WTC11 (cell line): ENCODE results near the gene NRG2. TPM values are rescaled to one million over a fixed set of nuclear protein-coding genes. Genes with fewer than 3 reads are reported as not detected.

ENCODE experiments used
- ATAC-seq: fragments of 200-7000 bp; cut with Tn5 transposase; 2 replicates; pipeline ENCODE4 v1.10.0; 2021; ENCODE audit warnings: mild to moderate bottlenecking, moderate library complexity
- CTCF ChIA-PET: fragments of 300-600 bp; sonication (Branson Sonifier 250); formaldehyde crosslinking; loops from one replicate; lab custom pipeline; 2021; ENCODE audit warnings: antibody characterized with exemption; lab: Charles Lee
- POLR2A ChIA-PET: fragments of 350-600 bp; sonication (Branson Sonifier 250); formaldehyde crosslinking; loops from one replicate; lab custom pipeline; 2021; ENCODE audit warnings: antibody characterized with exemption; lab: Charles Lee
- DNase-seq: peaks from one replicate; pipeline ENCODE4 v3.0.0; 2021; ENCODE audit warnings: low spot score
- H3K27ac Mint-ChIP-seq: 2 replicates; pipeline ENCODE4 v1.8.0; 2021; ENCODE audit warnings: mixed read lengths
- H3K27me3 Mint-ChIP-seq: 2 replicates; pipeline ENCODE4 v1.8.0; 2021; ENCODE audit warnings: low read depth, mild to moderate bottlenecking, moderate library complexity, mixed read lengths
- H3K36me3 Mint-ChIP-seq: 2 replicates; pipeline ENCODE4 v1.8.0; 2021; ENCODE audit warnings: mixed read lengths
- H3K4me1 Mint-ChIP-seq: 2 replicates; pipeline ENCODE4 v1.8.0; 2022; ENCODE audit warnings: mixed read lengths
- H3K4me3 Mint-ChIP-seq: 2 replicates; pipeline ENCODE4 v1.8.0; 2021; ENCODE audit warnings: mild to moderate bottlenecking, moderate library complexity, mixed read lengths
- H3K9me3 Mint-ChIP-seq: 2 replicates; pipeline ENCODE4 v1.8.0; 2021; ENCODE audit warnings: mixed read lengths
- AFF4 ChIP-seq: sonication (generic); formaldehyde crosslinking; IDR thresholded peaks from 2 replicates; pipeline ENCODE4 v1.8.1; 2023; ENCODE audit warnings: mild to moderate bottlenecking, missing genetic modification reagents, borderline replicate concordance
- CREM ChIP-seq: sonication (generic); formaldehyde crosslinking; IDR thresholded peaks from 2 replicates; pipeline ENCODE4 v1.8.1; 2022; ENCODE audit warnings: mild to moderate bottlenecking, missing genetic modification reagents, moderate library complexity
- E2F1 ChIP-seq: sonication (generic); formaldehyde crosslinking; IDR thresholded peaks from 2 replicates; pipeline ENCODE4 v1.8.0; 2022; ENCODE audit warnings: mild to moderate bottlenecking, missing genetic modification reagents
- ERG ChIP-seq: fragments of 250-450 bp; sonication (Bioruptor Pico); IDR thresholded peaks from 2 replicates; pipeline ENCODE4 v1.8.0; 2021; ENCODE audit warnings: mild to moderate bottlenecking
- FOXJ3 ChIP-seq: sonication (generic); formaldehyde crosslinking; IDR thresholded peaks from 2 replicates; pipeline ENCODE4 v1.9.0; 2021; ENCODE audit warnings: missing genetic modification reagents, mild to moderate bottlenecking, borderline replicate concordance
- FOXP1 ChIP-seq: sonication (generic); formaldehyde crosslinking; IDR thresholded peaks from 2 replicates; pipeline ENCODE4 v1.8.0; 2022; ENCODE audit warnings: missing genetic modification reagents, mild to moderate bottlenecking, moderate library complexity, borderline replicate concordance
- GABPB1 ChIP-seq: sonication (generic); formaldehyde crosslinking; IDR thresholded peaks from 2 replicates; pipeline ENCODE4 v1.8.1; 2023; ENCODE audit warnings: mild to moderate bottlenecking, missing genetic modification reagents
- JAZF1 ChIP-seq: fragments of 250-450 bp; sonication (Bioruptor Pico); IDR thresholded peaks from 2 replicates; pipeline ENCODE4 v1.9.0; 2021; ENCODE audit warnings: moderate library complexity, mild to moderate bottlenecking, inconsistent platforms
- MYBL2 ChIP-seq: sonication (generic); formaldehyde crosslinking; IDR thresholded peaks from 2 replicates; pipeline ENCODE4 v1.8.1; 2023; ENCODE audit warnings: mild to moderate bottlenecking, moderate library complexity, missing genetic modification reagents
- NR2C2 ChIP-seq: sonication (generic); formaldehyde crosslinking; IDR thresholded peaks from 2 replicates; pipeline ENCODE4 v1.8.0; 2022; ENCODE audit warnings: mild to moderate bottlenecking, missing genetic modification reagents
- OVOL2 ChIP-seq: fragments of 250-450 bp; sonication (Bioruptor Pico); IDR thresholded peaks from 2 replicates; pipeline ENCODE4 v1.9.0; 2021; ENCODE audit warnings: mild to moderate bottlenecking, borderline replicate concordance
- TEAD4 ChIP-seq: sonication (generic); formaldehyde crosslinking; IDR thresholded peaks from 2 replicates; pipeline ENCODE4 v1.8.0; 2022; ENCODE audit warnings: mild to moderate bottlenecking, missing genetic modification reagents
- ZNF263 ChIP-seq: sonication (generic); formaldehyde crosslinking; IDR thresholded peaks from 2 replicates; pipeline ENCODE4 v1.8.1; 2022; ENCODE audit warnings: low read depth, mild to moderate bottlenecking, moderate library complexity, missing genetic modification reagents
- ZNF396 ChIP-seq: fragments of 250-450 bp; sonication (Bioruptor Pico); IDR thresholded peaks from 2 replicates; pipeline ENCODE4 v1.8.0; 2021; ENCODE audit warnings: mild to moderate bottlenecking, moderate library complexity, borderline replicate concordance
- ZNF416 ChIP-seq: fragments of 250-450 bp; sonication (Bioruptor Pico); IDR thresholded peaks from 2 replicates; pipeline ENCODE4 v1.9.0; 2021; ENCODE audit warnings: mild to moderate bottlenecking, inconsistent platforms
- ZNF671 ChIP-seq: fragments of 250-450 bp; sonication (Bioruptor Pico); IDR thresholded peaks from 2 replicates; pipeline ENCODE4 v1.8.0; 2021; ENCODE audit warnings: mild to moderate bottlenecking
- total RNA-seq: library from RNA; stranded (reverse); gene quantifications from 3 replicates; pipeline ENCODE4 v1.2.3, GENCODE V29; 2021
- TF ChIP-seq, protein P1 (sequence below): sonication (generic); formaldehyde crosslinking; IDR thresholded peaks from 2 replicates; pipeline ENCODE4 v1.8.0; 2023; ENCODE audit warnings: mild to moderate bottlenecking, missing genetic modification reagents
- TF ChIP-seq, protein P2 (sequence below): sonication (generic); formaldehyde crosslinking; IDR thresholded peaks from 2 replicates; pipeline ENCODE4 v1.8.0; 2022; ENCODE audit warnings: mild to moderate bottlenecking, missing genetic modification reagents
- TF ChIP-seq, protein P3 (sequence below): sonication (generic); formaldehyde crosslinking; IDR thresholded peaks from 2 replicates; pipeline ENCODE4 v1.8.1; 2023; ENCODE audit warnings: mild to moderate bottlenecking, missing genetic modification reagents, moderate library complexity
- TF ChIP-seq, protein P4 (sequence below): sonication (generic); formaldehyde crosslinking; IDR thresholded peaks from 2 replicates; pipeline ENCODE4 v1.8.1; 2022; ENCODE audit warnings: low read depth, mild to moderate bottlenecking, moderate library complexity, missing genetic modification reagents, borderline replicate concordance

NRG2 gene
- total RNA-seq, 1 experiment from 2014 or later: 0.44 TPM

- DNase-seq (no peak), ATAC-seq (no peak)
- CTCF ChIA-PET: interaction anchor here (0.7 to 2.9 kb wide), 3 partner anchors 8 to 138 kb away, joined by 3 to 12 read pairs (median 3); no protein-coding TSS in a partner anchor
- H3K36me3 Mint-ChIP-seq: no peaks in the 10 kb centered on the region
- TF ChIP-seq CREM (CRISPR knock-in tag): no peak
- no peak for TF ChIP-seq ZNF263
- TF ChIP-seq, protein P1, sequence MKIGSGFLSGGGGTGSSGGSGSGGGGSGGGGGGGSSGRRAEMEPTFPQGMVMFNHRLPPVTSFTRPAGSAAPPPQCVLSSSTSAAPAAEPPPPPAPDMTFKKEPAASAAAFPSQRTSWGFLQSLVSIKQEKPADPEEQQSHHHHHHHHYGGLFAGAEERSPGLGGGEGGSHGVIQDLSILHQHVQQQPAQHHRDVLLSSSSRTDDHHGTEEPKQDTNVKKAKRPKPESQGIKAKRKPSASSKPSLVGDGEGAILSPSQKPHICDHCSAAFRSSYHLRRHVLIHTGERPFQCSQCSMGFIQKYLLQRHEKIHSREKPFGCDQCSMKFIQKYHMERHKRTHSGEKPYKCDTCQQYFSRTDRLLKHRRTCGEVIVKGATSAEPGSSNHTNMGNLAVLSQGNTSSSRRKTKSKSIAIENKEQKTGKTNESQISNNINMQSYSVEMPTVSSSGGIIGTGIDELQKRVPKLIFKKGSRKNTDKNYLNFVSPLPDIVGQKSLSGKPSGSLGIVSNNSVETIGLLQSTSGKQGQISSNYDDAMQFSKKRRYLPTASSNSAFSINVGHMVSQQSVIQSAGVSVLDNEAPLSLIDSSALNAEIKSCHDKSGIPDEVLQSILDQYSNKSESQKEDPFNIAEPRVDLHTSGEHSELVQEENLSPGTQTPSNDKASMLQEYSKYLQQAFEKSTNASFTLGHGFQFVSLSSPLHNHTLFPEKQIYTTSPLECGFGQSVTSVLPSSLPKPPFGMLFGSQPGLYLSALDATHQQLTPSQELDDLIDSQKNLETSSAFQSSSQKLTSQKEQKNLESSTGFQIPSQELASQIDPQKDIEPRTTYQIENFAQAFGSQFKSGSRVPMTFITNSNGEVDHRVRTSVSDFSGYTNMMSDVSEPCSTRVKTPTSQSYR (CRISPR knock-in tag): no peak
- TF ChIP-seq, protein P2, sequence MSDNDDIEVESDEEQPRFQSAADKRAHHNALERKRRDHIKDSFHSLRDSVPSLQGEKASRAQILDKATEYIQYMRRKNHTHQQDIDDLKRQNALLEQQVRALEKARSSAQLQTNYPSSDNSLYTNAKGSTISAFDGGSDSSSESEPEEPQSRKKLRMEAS (CRISPR knock-in tag): no peak
- no peak for TF ChIP-seq AFF4
- TF ChIP-seq, protein P3, sequence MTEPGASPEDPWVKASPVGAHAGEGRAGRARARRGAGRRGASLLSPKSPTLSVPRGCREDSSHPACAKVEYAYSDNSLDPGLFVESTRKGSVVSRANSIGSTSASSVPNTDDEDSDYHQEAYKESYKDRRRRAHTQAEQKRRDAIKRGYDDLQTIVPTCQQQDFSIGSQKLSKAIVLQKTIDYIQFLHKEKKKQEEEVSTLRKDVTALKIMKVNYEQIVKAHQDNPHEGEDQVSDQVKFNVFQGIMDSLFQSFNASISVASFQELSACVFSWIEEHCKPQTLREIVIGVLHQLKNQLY (CRISPR knock-in tag): no peak
- TF ChIP-seq JAZF1: no peak
- TF ChIP-seq ZNF396: no peak
- TF ChIP-seq, protein P4, sequence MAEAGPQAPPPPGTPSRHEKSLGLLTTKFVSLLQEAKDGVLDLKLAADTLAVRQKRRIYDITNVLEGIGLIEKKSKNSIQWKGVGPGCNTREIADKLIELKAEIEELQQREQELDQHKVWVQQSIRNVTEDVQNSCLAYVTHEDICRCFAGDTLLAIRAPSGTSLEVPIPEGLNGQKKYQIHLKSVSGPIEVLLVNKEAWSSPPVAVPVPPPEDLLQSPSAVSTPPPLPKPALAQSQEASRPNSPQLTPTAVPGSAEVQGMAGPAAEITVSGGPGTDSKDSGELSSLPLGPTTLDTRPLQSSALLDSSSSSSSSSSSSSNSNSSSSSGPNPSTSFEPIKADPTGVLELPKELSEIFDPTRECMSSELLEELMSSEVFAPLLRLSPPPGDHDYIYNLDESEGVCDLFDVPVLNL (CRISPR knock-in tag): no peak
- no peak overlapping the region for H3K27ac Mint-ChIP-seq
- no peaks in the 10 kb centered on the region for H3K4me1 Mint-ChIP-seq
- POLR2A ChIA-PET: no interaction called here
- peaks cover 11% of the 10 kb centered on the region for H3K27me3 Mint-ChIP-seq
- H3K9me3 Mint-ChIP-seq: no peaks in the 10 kb centered on the region
- no peak overlapping the region for H3K4me3 Mint-ChIP-seq
Measured at GRCh38 chr5:139925216-139925562, 117.9 kb downstream of the NRG2 start.

- H3K27ac Mint-ChIP-seq: no peak overlapping the region
- no peaks in the 10 kb centered on the region for H3K36me3 Mint-ChIP-seq
- ATAC-seq (no peak), DNase-seq (no peak)
- ChIA-PET POLR2A (no interaction called here), CTCF (interaction anchor here (0.7 to 2.9 kb wide), 3 partner anchors 44 to 137 kb away, joined by 3 to 12 read pairs (median 3); no protein-coding TSS in a partner anchor)
- H3K4me1 Mint-ChIP-seq: no peaks in the 10 kb centered on the region
- H3K27me3 Mint-ChIP-seq: peaks cover 5% of the 10 kb centered on the region; the same call in 1 of the 2 replicates
- H3K4me3 Mint-ChIP-seq: no peak overlapping the region
- H3K9me3 Mint-ChIP-seq: no peaks in the 10 kb centered on the region
- no peak for TF ChIP-seq NR2C2 (CRISPR knock-in tag)
- no peak for TF ChIP-seq MYBL2
- no peak for TF ChIP-seq GABPB1 (CRISPR knock-in tag)
- TF ChIP-seq ZNF671 (CRISPR knock-in tag): no peak
- no peak for TF ChIP-seq ERG (CRISPR knock-in tag)
- TF ChIP-seq FOXP1 (CRISPR knock-in tag): no peak
- TF ChIP-seq, protein P3 (CRISPR knock-in tag): no peak
- TF ChIP-seq E2F1: no peak
- no peak for TF ChIP-seq TEAD4 (CRISPR knock-in tag)
- TF ChIP-seq ZNF416 (CRISPR knock-in tag): no peak
- no peak for TF ChIP-seq FOXJ3 (CRISPR knock-in tag)
- TF ChIP-seq OVOL2: no peak
Measured at GRCh38 chr5:139924294-139925215, 118.5 kb downstream of the NRG2 start.
